ENCODE measurements around the gene DPH6. TPM values are rescaled to one million over a fixed set of nuclear protein-coding genes. Genes with fewer than 3 reads are reported as not detected.
"Not testable (repeated sequence)": the region's sequence is repeated elsewhere in the genome, so short reads cannot be mapped to it uniquely, and the experiment has no call there.

DPH6 gene
- total RNA-seq, 1 donor from 2014 or later, result 20.6 TPM

DNA sequence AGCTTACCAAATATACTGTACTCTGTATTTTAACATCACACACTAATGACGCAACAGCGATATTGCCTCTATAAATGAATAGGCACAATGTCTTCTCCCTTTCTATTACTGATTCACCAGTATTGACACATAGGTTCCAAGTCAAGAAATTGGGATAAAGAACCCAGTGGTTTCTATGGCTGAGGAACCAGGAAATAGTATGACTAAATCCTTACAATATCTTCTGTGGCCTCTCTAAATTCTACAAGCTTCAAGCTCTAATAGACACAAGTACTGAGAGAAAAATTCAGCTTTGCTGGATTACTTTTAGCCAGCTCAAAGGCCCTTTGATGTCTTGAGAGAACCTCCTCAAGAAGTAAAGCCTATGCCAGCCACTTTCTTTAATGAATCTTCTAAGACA is 162.5 kb downstream of the DPH6 start:
- Mint-ChIP-seq H3K9me3 (peaks cover 4% of the 10 kb centered on the region), H3K4me1 (peaks cover 14% of the 10 kb centered on the region), H3K4me3 (no peak overlapping the region), H3K36me3 (peaks cover 4% of the 10 kb centered on the region), H3K27me3 (ENCODE audit: low read depth) (no peaks in the 10 kb centered on the region), H3K27ac (peak overlapping the region; percentile 26)
- TF ChIP-seq, protein P1, sequence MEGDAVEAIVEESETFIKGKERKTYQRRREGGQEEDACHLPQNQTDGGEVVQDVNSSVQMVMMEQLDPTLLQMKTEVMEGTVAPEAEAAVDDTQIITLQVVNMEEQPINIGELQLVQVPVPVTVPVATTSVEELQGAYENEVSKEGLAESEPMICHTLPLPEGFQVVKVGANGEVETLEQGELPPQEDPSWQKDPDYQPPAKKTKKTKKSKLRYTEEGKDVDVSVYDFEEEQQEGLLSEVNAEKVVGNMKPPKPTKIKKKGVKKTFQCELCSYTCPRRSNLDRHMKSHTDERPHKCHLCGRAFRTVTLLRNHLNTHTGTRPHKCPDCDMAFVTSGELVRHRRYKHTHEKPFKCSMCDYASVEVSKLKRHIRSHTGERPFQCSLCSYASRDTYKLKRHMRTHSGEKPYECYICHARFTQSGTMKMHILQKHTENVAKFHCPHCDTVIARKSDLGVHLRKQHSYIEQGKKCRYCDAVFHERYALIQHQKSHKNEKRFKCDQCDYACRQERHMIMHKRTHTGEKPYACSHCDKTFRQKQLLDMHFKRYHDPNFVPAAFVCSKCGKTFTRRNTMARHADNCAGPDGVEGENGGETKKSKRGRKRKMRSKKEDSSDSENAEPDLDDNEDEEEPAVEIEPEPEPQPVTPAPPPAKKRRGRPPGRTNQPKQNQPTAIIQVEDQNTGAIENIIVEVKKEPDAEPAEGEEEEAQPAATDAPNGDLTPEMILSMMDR (IDR thresholded peaks at IDR 0.05; ENCODE audit: unreplicated experiment), result no peak
- no peak for DNase-seq (ENCODE audit: low spot score in 2 of 2, unreplicated experiment in 2 of 2)

DNA sequence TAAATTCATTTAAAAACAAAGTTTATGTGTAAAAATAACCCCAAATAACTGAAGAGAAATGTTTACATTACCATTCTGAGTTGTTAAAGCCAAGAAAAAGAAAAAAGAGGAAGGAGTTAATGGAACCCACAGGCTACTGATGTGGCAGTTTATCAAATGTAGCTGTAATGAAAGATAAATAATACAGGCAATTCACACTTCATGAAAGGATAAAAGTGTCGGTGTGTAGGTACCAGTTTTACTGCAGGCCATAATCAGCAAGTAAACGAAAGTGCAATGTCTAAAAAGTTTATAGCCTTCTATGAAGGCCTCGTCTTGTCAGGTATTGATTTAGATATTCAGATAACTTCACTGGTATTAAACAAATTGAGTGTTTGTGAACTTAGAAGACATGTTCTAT is 164.6 kb downstream of the DPH6 start:
- DNase-seq (ENCODE audit: low spot score in 2 of 2, unreplicated experiment in 2 of 2), result no peak
- H3K27me3 Mint-ChIP-seq (ENCODE audit: low read depth), result no peaks in the 10 kb centered on the region
- TF ChIP-seq, protein P1 (IDR thresholded peaks at IDR 0.05; ENCODE audit: unreplicated experiment), result no peak
- H3K36me3 Mint-ChIP-seq, result peaks cover 11% of the 10 kb centered on the region
- H3K27ac Mint-ChIP-seq, result peak overlapping the region; percentile 18
- no peak overlapping the region for H3K4me3 Mint-ChIP-seq
- H3K4me1 Mint-ChIP-seq, result peaks cover 14% of the 10 kb centered on the region
- H3K9me3 Mint-ChIP-seq, result peaks cover 6% of the 10 kb centered on the region

DNA sequence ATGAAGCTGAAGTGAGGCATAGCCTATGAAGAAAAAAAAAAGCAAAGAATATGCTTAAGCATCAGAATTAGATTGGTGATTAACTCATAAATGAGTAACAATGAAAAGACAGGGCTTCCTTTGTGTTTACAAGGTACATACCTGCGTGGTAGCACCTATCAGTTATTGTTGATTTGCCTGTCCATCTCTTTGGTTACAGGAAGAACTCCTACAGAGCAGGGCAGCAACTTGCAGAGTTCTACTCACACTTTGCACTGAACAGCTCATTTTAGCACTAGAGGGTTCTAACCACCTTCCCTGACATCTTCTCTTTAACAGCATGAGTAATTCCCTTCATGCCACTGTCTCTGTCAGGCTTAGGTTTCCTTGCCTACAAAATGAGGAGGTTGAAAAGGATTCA is 166.0 kb downstream of the DPH6 start:
- no peak for DNase-seq (ENCODE audit: low spot score in 2 of 2, unreplicated experiment in 2 of 2)
- Mint-ChIP-seq H3K27ac (no peak overlapping the region), H3K9me3 (peaks cover 6% of the 10 kb centered on the region), H3K4me1 (peaks cover 14% of the 10 kb centered on the region), H3K4me3 (no peak overlapping the region), H3K36me3 (peaks cover 11% of the 10 kb centered on the region), H3K27me3 (ENCODE audit: low read depth) (no peaks in the 10 kb centered on the region)
- TF ChIP-seq, protein P1 (IDR thresholded peaks at IDR 0.05; ENCODE audit: unreplicated experiment), result no peak

DNA sequence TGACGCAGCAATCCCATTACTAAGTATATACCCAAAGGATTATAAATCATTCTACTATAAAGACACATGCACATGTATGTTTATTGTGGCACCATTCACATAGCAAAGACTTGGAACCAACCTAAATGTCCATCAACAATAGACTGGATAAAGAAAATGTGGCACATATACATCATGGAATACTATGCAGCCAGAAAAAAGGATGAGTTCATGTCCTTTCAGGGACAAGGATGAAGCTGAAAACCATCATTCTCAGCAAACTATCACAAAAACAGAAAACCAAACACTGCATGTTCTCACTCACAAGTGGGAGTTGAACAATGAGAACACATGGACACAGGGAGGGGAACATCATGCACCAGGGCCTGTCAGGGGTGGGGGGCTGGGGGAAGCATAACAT is 167.5 kb downstream of the DPH6 start:
- not testable (repeated sequence) for H3K27me3 Mint-ChIP-seq (ENCODE audit: low read depth); DNase-seq (ENCODE audit: low spot score in 2 of 2, unreplicated experiment in 2 of 2); H3K9me3 Mint-ChIP-seq; H3K4me3 Mint-ChIP-seq; H3K27ac Mint-ChIP-seq
- Mint-ChIP-seq H3K4me1 (peaks cover 11% of the 10 kb centered on the region), H3K36me3 (peaks cover 11% of the 10 kb centered on the region)

DNA sequence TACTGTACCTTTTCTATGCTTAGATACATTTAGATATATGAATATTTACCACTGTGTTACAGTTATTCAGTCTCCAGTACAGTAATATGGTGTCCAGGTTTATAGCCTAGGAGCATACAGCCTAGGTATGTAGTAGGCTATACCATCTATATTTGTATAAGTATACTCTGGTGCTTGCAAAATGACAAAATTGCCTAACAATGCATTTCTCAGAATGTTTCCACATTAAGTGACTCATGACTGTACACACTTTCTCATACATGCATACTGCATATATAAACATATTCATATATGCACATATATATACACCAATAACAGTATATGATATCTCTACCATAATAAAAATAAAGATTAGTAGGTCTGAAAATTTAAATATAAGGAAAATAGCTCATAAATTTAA is 169.3 kb downstream of the DPH6 start:
- TF ChIP-seq, protein P1 (IDR thresholded peaks at IDR 0.05; ENCODE audit: unreplicated experiment), result no peak
- Mint-ChIP-seq H3K9me3 (peaks cover 9% of the 10 kb centered on the region), H3K4me3 (no peak overlapping the region)

DNA sequence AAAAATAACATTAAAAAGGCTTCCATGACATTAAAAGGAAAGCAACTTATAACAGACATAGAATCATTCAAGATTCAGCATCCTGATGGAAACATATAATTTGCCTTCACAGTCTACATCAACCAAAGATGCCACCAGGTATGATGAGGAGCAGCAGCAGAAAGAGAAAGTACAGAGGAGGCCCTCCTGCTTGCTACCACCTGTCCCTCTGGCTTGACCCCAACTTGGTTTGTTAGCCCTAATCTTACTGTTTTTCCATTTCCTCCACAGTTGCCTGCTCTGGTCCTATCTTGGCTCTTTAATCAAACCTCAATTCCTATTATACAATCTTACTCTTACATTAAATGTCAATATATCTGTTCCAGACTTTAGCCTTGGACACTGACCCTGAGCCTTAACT is 171.3 kb downstream of the DPH6 start:
- Mint-ChIP-seq H3K27me3 (ENCODE audit: low read depth) (no peaks in the 10 kb centered on the region), H3K9me3 (peaks cover 13% of the 10 kb centered on the region), H3K4me3 (no peak overlapping the region), H3K36me3 (peaks cover 25% of the 10 kb centered on the region), H3K27ac (no peak overlapping the region), H3K4me1 (no peaks in the 10 kb centered on the region)
- DNase-seq (ENCODE audit: low spot score in 2 of 2, unreplicated experiment in 2 of 2), result no peak
- TF ChIP-seq, protein P1 (IDR thresholded peaks at IDR 0.05; ENCODE audit: unreplicated experiment), result no peak

More for the DNA sequence above, 169.3 kb downstream of the DPH6 start:
- Mint-ChIP-seq H3K4me1 (peaks cover 9% of the 10 kb centered on the region), H3K36me3 (peaks cover 17% of the 10 kb centered on the region), H3K27me3 (ENCODE audit: low read depth) (no peaks in the 10 kb centered on the region), H3K27ac (no peak overlapping the region)
- DNase-seq (ENCODE audit: low spot score in 2 of 2, unreplicated experiment in 2 of 2), result no peak

Data from mesothelial cell of epicardium (in vitro differentiated cells).